ENCODE data around the gene NLRP10. TPM values are rescaled to one million over a fixed set of nuclear protein-coding genes. Genes with fewer than 3 reads are reported as not detected.

The NLRP10 gene
- polyA plus RNA-seq, 1 experiment = 2.8 TPM

GRCh38 chr11:7969756-7970646 is 4.8 kb upstream of the NLRP10 start:
- TF ChIP-seq CTCF (IDR thresholded peaks at IDR 0.05; ENCODE audit: low read depth, low read length) = no peak
- CTCF ChIA-PET = interaction anchor here (1.6 to 2.4 kb wide), 2 partner anchors 17 to 129 kb away, joined by 6 to 19 read pairs (median 13); partner anchors contain the start of gene EIF3F

GRCh38 chr11:7968686-7969085 is 3.4 kb upstream of the NLRP10 start:
- H3K27me3 ChIP-seq (ENCODE audit: control insufficient read depth, insufficient read depth, low read length) = no peaks in the 10 kb centered on the region
- ChIA-PET POLR2A (no interaction called here), CTCF (interaction anchor here (1.3 to 2.1 kb wide), 5 partner anchors 15 to 76 kb away, joined by 3 to 19 read pairs (median 7); partner anchors contain the start of gene EIF3F)
- no peaks in the 10 kb centered on the region for H3K9me3 ChIP-seq (ENCODE audit: control insufficient read depth, insufficient read depth, low read length)
- H3K4me3 ChIP-seq (ENCODE audit: low read depth, low read length) = no peak overlapping the region
- TF ChIP-seq CTCF (IDR thresholded peaks at IDR 0.05; ENCODE audit: low read depth, low read length) = no peak
- H3K27ac ChIP-seq (ENCODE audit: low read depth, low read length) = no peak overlapping the region
- no peak for DNase-seq (ENCODE audit: low read depth, low spot score)

More at GRCh38 chr11:7969756-7970646, 4.8 kb upstream of the NLRP10 start:
- Histone ChIP-seq H3K4me3 (ENCODE audit: low read depth, low read length) (no peak overlapping the region), H3K27me3 (ENCODE audit: control insufficient read depth, insufficient read depth, low read length) (no peaks in the 10 kb centered on the region), H3K27ac (ENCODE audit: low read depth, low read length) (no peak overlapping the region), H3K9me3 (ENCODE audit: control insufficient read depth, insufficient read depth, low read length) (no peaks in the 10 kb centered on the region)
- no peak for DNase-seq (ENCODE audit: low read depth, low spot score)
- POLR2A ChIA-PET = no interaction called here

GRCh38 chr11:7967826-7968225 is 2.6 kb upstream of the NLRP10 start:
- no peak overlapping the region for H3K4me3 ChIP-seq (ENCODE audit: low read depth, low read length)
- no peak for TF ChIP-seq CTCF (IDR thresholded peaks at IDR 0.05; ENCODE audit: low read depth, low read length)
- POLR2A ChIA-PET = no interaction called here
- no peak for DNase-seq (ENCODE audit: low read depth, low spot score)
- CTCF ChIA-PET = interaction anchor here (0.7 to 2.1 kb wide), 6 partner anchors 14 to 286 kb away, joined by 3 to 19 read pairs (median 6); partner anchors contain the start of gene EIF3F
- H3K9me3 ChIP-seq (ENCODE audit: control insufficient read depth, insufficient read depth, low read length) = peaks cover 2% of the 10 kb centered on the region; the same call in 1 of the 2 replicates
- peak overlapping the region; percentile 62 for H3K27ac ChIP-seq (ENCODE audit: low read depth, low read length)
- H3K27me3 ChIP-seq (ENCODE audit: control insufficient read depth, insufficient read depth, low read length) = no peaks in the 10 kb centered on the region

- H3K27ac ChIP-seq (ENCODE audit: low read depth, low read length) = no peak overlapping the region
- TF ChIP-seq CTCF (IDR thresholded peaks at IDR 0.05; ENCODE audit: low read depth, low read length) = no peak
Measured at GRCh38 chr11:7967097-7967496, 1.9 kb upstream of the NLRP10 start.

GRCh38 chr11:7964873-7965272 is 374 bp downstream of the NLRP10 start:
- Histone ChIP-seq H3K27ac (ENCODE audit: low read depth, low read length) (peak overlapping the region; percentile 98), H3K27me3 (ENCODE audit: control insufficient read depth, insufficient read depth, low read length) (no peaks in the 10 kb centered on the region), H3K4me3 (ENCODE audit: low read depth, low read length) (peak overlapping the region; percentile 17; the same call in 1 of the 2 replicates), H3K9me3 (ENCODE audit: control insufficient read depth, insufficient read depth, low read length) (peaks cover 12% of the 10 kb centered on the region)
- ChIA-PET CTCF (interaction anchor here (1.3 to 3.4 kb wide), 6 partner anchors 22 to 134 kb away, joined by 4 to 27 read pairs (median 6); partner anchors contain the start of gene EIF3F), POLR2A (interaction anchor here (1.1 to 2.3 kb wide), 2 partner anchors 13 to 22 kb away, joined by 5 to 24 read pairs; partner anchors contain the start of gene EIF3F)
- DNase-seq (ENCODE audit: low read depth, low spot score) = peak; percentile 59
- no peak for TF ChIP-seq CTCF (IDR thresholded peaks at IDR 0.05; ENCODE audit: low read depth, low read length)

More at GRCh38 chr11:7967097-7967496, 1.9 kb upstream of the NLRP10 start:
- no peak overlapping the region for H3K4me3 ChIP-seq (ENCODE audit: low read depth, low read length)
- ChIA-PET CTCF (no interaction called here), POLR2A (no interaction called here)
- peaks cover 9% of the 10 kb centered on the region for H3K9me3 ChIP-seq (ENCODE audit: control insufficient read depth, insufficient read depth, low read length)
- DNase-seq (ENCODE audit: low read depth, low spot score) = no peak
- no peaks in the 10 kb centered on the region for H3K27me3 ChIP-seq (ENCODE audit: control insufficient read depth, insufficient read depth, low read length)
